ENCODE results near the gene RAPGEF1.

RAPGEF1 gene

DNA sequence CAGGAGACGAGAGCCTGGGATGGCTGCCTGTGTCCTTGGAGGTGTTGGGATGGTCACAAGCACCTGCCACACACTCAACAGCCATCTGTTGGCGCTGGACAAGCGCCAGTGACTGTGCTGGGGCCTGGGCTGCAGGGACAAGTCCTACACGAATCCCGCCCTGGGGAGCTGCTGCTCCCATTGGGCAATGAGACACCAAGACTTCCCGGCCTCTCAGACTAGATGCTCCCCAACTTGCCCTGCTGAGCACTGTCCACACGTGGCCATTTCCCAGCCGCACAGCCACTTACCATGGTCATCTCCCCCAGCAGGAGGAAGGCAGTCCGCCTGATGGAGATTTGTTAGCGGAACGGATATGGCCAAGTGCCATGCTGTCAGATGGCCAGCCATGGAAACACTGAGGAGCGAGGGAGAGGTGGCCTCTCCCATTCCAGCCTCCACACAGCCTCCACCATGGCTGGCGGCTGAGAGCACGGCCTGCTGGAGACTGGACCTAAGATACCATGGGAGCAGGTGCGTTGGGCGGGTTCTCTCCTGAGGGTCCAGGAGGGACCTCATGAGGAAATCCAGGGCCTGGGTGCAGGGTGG, 150.7 kb downstream of the RAPGEF1 start:
- H3K9me3 ChIP-seq (ENCODE audit: severe bottlenecking) = no peaks in the 10 kb centered on the region
- DNase-seq (ENCODE audit: low spot score) (no peak), ATAC-seq (ENCODE audit: low read depth) (no peak)
- TF ChIP-seq, protein P1, sequence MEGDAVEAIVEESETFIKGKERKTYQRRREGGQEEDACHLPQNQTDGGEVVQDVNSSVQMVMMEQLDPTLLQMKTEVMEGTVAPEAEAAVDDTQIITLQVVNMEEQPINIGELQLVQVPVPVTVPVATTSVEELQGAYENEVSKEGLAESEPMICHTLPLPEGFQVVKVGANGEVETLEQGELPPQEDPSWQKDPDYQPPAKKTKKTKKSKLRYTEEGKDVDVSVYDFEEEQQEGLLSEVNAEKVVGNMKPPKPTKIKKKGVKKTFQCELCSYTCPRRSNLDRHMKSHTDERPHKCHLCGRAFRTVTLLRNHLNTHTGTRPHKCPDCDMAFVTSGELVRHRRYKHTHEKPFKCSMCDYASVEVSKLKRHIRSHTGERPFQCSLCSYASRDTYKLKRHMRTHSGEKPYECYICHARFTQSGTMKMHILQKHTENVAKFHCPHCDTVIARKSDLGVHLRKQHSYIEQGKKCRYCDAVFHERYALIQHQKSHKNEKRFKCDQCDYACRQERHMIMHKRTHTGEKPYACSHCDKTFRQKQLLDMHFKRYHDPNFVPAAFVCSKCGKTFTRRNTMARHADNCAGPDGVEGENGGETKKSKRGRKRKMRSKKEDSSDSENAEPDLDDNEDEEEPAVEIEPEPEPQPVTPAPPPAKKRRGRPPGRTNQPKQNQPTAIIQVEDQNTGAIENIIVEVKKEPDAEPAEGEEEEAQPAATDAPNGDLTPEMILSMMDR (IDR thresholded peaks at IDR 0.05; ENCODE audit: poor library complexity, severe bottlenecking) = no peak
- no peak overlapping the region for H3K4me3 ChIP-seq (ENCODE audit: severe bottlenecking)
- H3K27ac ChIP-seq (ENCODE audit: poor library complexity, severe bottlenecking) = no peak overlapping the region
- peaks cover 2% of the 10 kb centered on the region; the same call in 1 of the 2 replicates for H3K36me3 ChIP-seq (ENCODE audit: low read depth)
- H3K4me1 ChIP-seq (ENCODE audit: insufficient read depth, poor library complexity, severe bottlenecking) = no peaks in the 10 kb centered on the region
- no peaks in the 10 kb centered on the region for H3K27me3 ChIP-seq (ENCODE audit: insufficient read depth, poor library complexity, severe bottlenecking)

DNA sequence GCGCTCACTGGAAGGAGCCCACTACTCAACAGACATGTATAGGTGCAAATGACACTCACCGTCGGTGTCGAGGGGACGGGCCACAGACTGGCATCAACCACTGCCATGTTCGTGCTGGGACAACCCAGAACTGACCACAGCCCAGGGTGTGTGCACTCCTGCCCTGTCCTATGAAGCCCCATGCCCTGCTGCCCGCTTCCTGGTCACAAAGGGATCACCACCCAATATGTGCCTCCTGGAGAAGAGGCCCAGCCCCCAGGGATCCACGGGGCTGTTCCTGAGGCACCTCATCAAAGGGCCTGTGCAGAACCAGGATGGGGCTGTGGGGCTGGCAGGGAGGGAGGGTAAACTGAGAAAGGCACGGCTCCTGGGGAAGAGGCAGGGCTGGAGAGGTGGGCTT, 151.5 kb downstream of the RAPGEF1 start:
- Histone ChIP-seq H3K4me3 (ENCODE audit: severe bottlenecking) (no peak overlapping the region), H3K4me1 (ENCODE audit: insufficient read depth, poor library complexity, severe bottlenecking) (no peaks in the 10 kb centered on the region), H3K9me3 (ENCODE audit: severe bottlenecking) (no peaks in the 10 kb centered on the region), H3K36me3 (ENCODE audit: low read depth) (peaks cover 4% of the 10 kb centered on the region; the same call in 1 of the 2 replicates), H3K27me3 (ENCODE audit: insufficient read depth, poor library complexity, severe bottlenecking) (no peaks in the 10 kb centered on the region), H3K27ac (ENCODE audit: poor library complexity, severe bottlenecking) (no peak overlapping the region)
- TF ChIP-seq, protein P1 (IDR thresholded peaks at IDR 0.05; ENCODE audit: poor library complexity, severe bottlenecking) = no peak
- DNase-seq (ENCODE audit: low spot score) (no peak), ATAC-seq (ENCODE audit: low read depth) (no peak)

DNA sequence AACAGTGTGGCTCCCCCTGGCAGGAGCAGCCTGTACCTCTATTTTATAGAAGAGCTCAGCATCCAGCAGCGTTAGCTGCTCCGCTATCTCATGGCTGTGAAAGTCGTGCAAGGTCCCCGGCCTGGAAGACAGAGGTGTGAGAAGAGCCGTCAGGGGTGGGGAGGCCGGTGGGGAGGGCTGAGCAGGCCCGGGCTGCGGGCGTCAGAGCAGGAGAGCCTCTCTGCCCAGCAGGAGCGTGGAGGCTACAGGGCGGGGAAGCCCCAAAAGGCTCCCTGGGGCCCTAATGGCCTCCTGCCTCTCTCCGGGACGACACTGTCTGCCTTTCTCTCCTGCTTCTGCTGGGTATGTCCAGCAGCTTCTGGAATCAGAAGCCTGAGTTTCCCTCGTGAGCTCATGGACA, 152.0 kb downstream of the RAPGEF1 start:
- TF ChIP-seq, protein P1 (IDR thresholded peaks at IDR 0.05; ENCODE audit: poor library complexity, severe bottlenecking) = no peak
- no peaks in the 10 kb centered on the region for H3K4me1 ChIP-seq (ENCODE audit: insufficient read depth, poor library complexity, severe bottlenecking)
- ATAC-seq (ENCODE audit: low read depth) (no peak), DNase-seq (ENCODE audit: low spot score) (no peak)
- no peak overlapping the region for H3K27ac ChIP-seq (ENCODE audit: poor library complexity, severe bottlenecking)
- H3K4me3 ChIP-seq (ENCODE audit: severe bottlenecking) = no peak overlapping the region
- H3K36me3 ChIP-seq (ENCODE audit: low read depth) = peaks cover 4% of the 10 kb centered on the region; the same call in 1 of the 2 replicates
- no peaks in the 10 kb centered on the region for H3K9me3 ChIP-seq (ENCODE audit: severe bottlenecking)
- no peaks in the 10 kb centered on the region for H3K27me3 ChIP-seq (ENCODE audit: insufficient read depth, poor library complexity, severe bottlenecking)

DNA sequence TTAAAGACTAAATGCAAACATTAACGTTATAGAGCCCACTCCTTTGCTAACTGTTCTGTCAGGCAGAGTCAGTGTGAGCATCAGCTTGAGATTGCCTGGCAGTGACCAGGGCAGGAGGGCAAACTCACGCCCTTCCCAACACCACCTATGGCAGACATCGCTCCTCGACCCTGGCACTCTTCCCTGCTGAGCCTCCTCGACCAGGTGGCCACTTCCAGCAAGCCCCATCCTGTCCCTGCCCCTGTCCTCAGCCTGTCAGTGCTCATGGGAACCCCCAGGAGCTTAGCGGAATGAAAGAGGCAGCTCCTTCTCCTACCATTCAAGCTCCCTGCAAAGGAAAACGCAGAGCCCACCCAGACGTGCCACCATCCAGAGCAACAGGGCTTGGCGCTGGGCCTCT, 152.5 kb downstream of the RAPGEF1 start:
- H3K4me1 ChIP-seq (ENCODE audit: insufficient read depth, poor library complexity, severe bottlenecking) = no peaks in the 10 kb centered on the region
- H3K9me3 ChIP-seq (ENCODE audit: severe bottlenecking) = no peaks in the 10 kb centered on the region
- TF ChIP-seq, protein P1 (IDR thresholded peaks at IDR 0.05; ENCODE audit: poor library complexity, severe bottlenecking) = no peak
- no peaks in the 10 kb centered on the region for H3K27me3 ChIP-seq (ENCODE audit: insufficient read depth, poor library complexity, severe bottlenecking)
- no peak overlapping the region for H3K4me3 ChIP-seq (ENCODE audit: severe bottlenecking)
- DNase-seq (ENCODE audit: low spot score) = no peak
- ATAC-seq (ENCODE audit: low read depth) = no peak
- peaks cover 6% of the 10 kb centered on the region; the same call in 1 of the 2 replicates for H3K36me3 ChIP-seq (ENCODE audit: low read depth)
- no peak overlapping the region for H3K27ac ChIP-seq (ENCODE audit: poor library complexity, severe bottlenecking)

DNA sequence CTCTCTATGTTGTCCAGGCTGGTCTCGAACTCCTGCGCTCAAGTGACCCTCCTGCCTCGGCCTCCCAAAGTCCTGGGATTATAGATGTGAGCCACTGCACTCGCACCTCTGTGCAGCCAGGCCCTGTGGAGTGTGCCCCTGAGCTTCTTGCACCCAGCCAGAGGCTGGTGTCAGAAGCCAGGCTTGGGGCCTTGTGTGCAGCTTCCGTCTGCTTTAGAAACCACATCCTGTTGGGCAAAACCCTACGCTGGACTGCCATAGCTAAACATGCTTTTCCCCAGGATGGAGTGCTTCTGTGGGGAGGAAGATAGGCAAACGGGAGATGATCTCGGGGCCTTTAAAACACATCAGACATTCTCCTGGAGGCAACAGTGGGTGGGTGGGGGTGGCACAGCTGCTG, 154.5 kb downstream of the RAPGEF1 start:
- Histone ChIP-seq H3K4me3 (ENCODE audit: severe bottlenecking) (no peak overlapping the region), H3K4me1 (ENCODE audit: insufficient read depth, poor library complexity, severe bottlenecking) (no peaks in the 10 kb centered on the region), H3K27me3 (ENCODE audit: insufficient read depth, poor library complexity, severe bottlenecking) (no peaks in the 10 kb centered on the region), H3K27ac (ENCODE audit: poor library complexity, severe bottlenecking) (no peak overlapping the region), H3K36me3 (ENCODE audit: low read depth) (peaks cover 9% of the 10 kb centered on the region; the same call in 1 of the 2 replicates), H3K9me3 (ENCODE audit: severe bottlenecking) (no peaks in the 10 kb centered on the region)
- no peak for DNase-seq (ENCODE audit: low spot score)
- TF ChIP-seq, protein P1 (IDR thresholded peaks at IDR 0.05; ENCODE audit: poor library complexity, severe bottlenecking) = no peak
- ATAC-seq (ENCODE audit: low read depth) = no peak

Measured in RWPE2 (cell line).